Skin epidermis (tissue), 12 donors: Measurements from ENCODE around the gene HDLBP.
"Not testable (repeated sequence)": the region's sequence is repeated elsewhere in the genome, so short reads cannot be mapped to it uniquely, and the experiment has no call there.

Experiments
- H3K27ac ChIP-seq, 21 experiments: fragments of 200-600 bp; sonication (generic) in 11 of 21; one replicate each; pipeline ENCODE4 v1.5.0; 2020; ENCODE audit warnings: mild to moderate bottlenecking in 3 of 21, inconsistent platforms in 2 of 21, moderate library complexity in 2 of 21
- H3K4me3 ChIP-seq, 7 experiments: fragments of 200-600 bp; sonication (generic) in 2 of 7; one replicate each; pipeline ENCODE4 v1.5.0; 2020; ENCODE audit warnings: inconsistent platforms in 2 of 7, mild to moderate bottlenecking in 2 of 7, moderate library complexity in 1 of 7

The HDLBP gene

GRCh38 chr2:241285596-241285995 is 29.9 kb downstream of the HDLBP start:
- Histone ChIP-seq H3K27ac (no peak overlapping the region), H3K4me3 (no peak overlapping the region)

- Histone ChIP-seq H3K4me3 (no peak overlapping the region), H3K27ac (no peak overlapping the region)
Observed at GRCh38 chr2:241282555-241282954, 32.9 kb downstream of the HDLBP start.

GRCh38 chr2:241280291-241280690 is 35.2 kb downstream of the HDLBP start:
- Histone ChIP-seq H3K27ac (no peak overlapping the region), H3K4me3 (no peak overlapping the region)

GRCh38 chr2:241279828-241280227 is 35.6 kb downstream of the HDLBP start:
- Histone ChIP-seq H3K4me3 (no peak overlapping the region), H3K27ac (no peak overlapping the region)

GRCh38 chr2:241279413-241279812 is 36.1 kb downstream of the HDLBP start:
- H3K4me3 ChIP-seq = no peak overlapping the region
- H3K27ac ChIP-seq = no peak overlapping the region

GRCh38 chr2:241278306-241278705 is 37.2 kb downstream of the HDLBP start:
- not testable (repeated sequence) for H3K4me3 ChIP-seq, H3K27ac ChIP-seq

GRCh38 chr2:241275910-241276309 is 39.6 kb downstream of the HDLBP start:
- no peak overlapping the region for H3K27ac ChIP-seq
- H3K4me3 ChIP-seq = no peak overlapping the region

GRCh38 chr2:241275504-241275903 is 40.0 kb downstream of the HDLBP start:
- H3K4me3 ChIP-seq = no peak overlapping the region
- H3K27ac ChIP-seq = no peak overlapping the region

GRCh38 chr2:241274127-241274526 is 41.3 kb downstream of the HDLBP start:
- no peak overlapping the region for H3K27ac ChIP-seq
- H3K4me3 ChIP-seq = no peak overlapping the region

- peak overlapping the region in 18 of 21 experiments; percentile 85 to 99 (median 94) for H3K27ac ChIP-seq
Observed at GRCh38 chr2:241273210-241274020, 42.1 kb downstream of the HDLBP start.

GRCh38 chr2:241272303-241273209 is 42.9 kb downstream of the HDLBP start:
- H3K27ac ChIP-seq = peak overlapping the region; percentile 85 to 99 (median 94)
- peak overlapping the region; percentile 87 to 99 (median 94) for H3K4me3 ChIP-seq

More at GRCh38 chr2:241273210-241274020, 42.1 kb downstream of the HDLBP start:
- peak overlapping the region; percentile 87 to 99 (median 94) for H3K4me3 ChIP-seq

- H3K27ac ChIP-seq = peak overlapping the region; percentile 85 to 99 (median 94)
- H3K4me3 ChIP-seq = peak overlapping the region; percentile 87 to 99 (median 94)
Observed at GRCh38 chr2:241271706-241272302, 43.7 kb downstream of the HDLBP start.

GRCh38 chr2:241270531-241270930 is 44.9 kb downstream of the HDLBP start:
- Histone ChIP-seq H3K27ac (peak overlapping the region in 8 of 21 experiments; percentile 14 to 99 (median 96)), H3K4me3 (peak overlapping the region in 4 of 7 experiments; percentile 92 to 99 (median 96))

GRCh38 chr2:241269707-241270520 is 45.6 kb downstream of the HDLBP start:
- Histone ChIP-seq H3K27ac (peak overlapping the region in 5 of 21 experiments; percentile 14 to 99 (median 94)), H3K4me3 (peak overlapping the region in 2 of 7 experiments; percentile 9 to 92)

GRCh38 chr2:241268716-241269445 is 46.6 kb downstream of the HDLBP start:
- peak overlapping the region in 1 of 21 experiments; percentile 34 for H3K27ac ChIP-seq
- H3K4me3 ChIP-seq = no peak overlapping the region

GRCh38 chr2:241268306-241268705 is 47.2 kb downstream of the HDLBP start:
- Histone ChIP-seq H3K27ac (no peak overlapping the region), H3K4me3 (no peak overlapping the region)

GRCh38 chr2:241267249-241268067 is 48.0 kb downstream of the HDLBP start:
- Histone ChIP-seq H3K4me3 (no peak overlapping the region), H3K27ac (no peak overlapping the region)

GRCh38 chr2:241265506-241265905 is 50.0 kb downstream of the HDLBP start:
- no peak overlapping the region for H3K4me3 ChIP-seq
- no peak overlapping the region for H3K27ac ChIP-seq
